HepG2 (cell line): ENCODE data around the gene RUNX2. TPM values are rescaled to one million over a fixed set of nuclear protein-coding genes. Genes with fewer than 3 reads are reported as not detected.

Source experiments
- ATAC-seq: fragments of 200-7000 bp; cut with Tn5 transposase; 3 replicates; pipeline ENCODE4 v1.9.1; 2020; ENCODE audit warnings: mild to moderate bottlenecking, moderate library complexity
- BruUV-seq: library from RNA; stranded (reverse); fragments of 400-500 nt; replicated peaks from 2 replicates; lab custom pipeline; 2021; lab: Mats Ljungman, UMichigan
- CTCF ChIA-PET: fragments of 300-600 bp; formaldehyde crosslinking; extraction: SDS; loops from one replicate; lab custom pipeline; 2021; ENCODE audit warnings: low total read pairs, inconsistent platforms, low intra/inter-chr PET ratio; lab: Yijun Ruan, JAX
- POLR2A ChIA-PET: fragments of 350-600 bp; sonication (Branson Sonifier 250); formaldehyde crosslinking; loops from one replicate; lab custom pipeline; 2020; ENCODE audit warnings: antibody characterized with exemption, inconsistent platforms; lab: Yijun Ruan, JAX
- DNase-seq: peaks from one replicate; pipeline ENCODE4 v3.0.0-alpha.2; 2015; ENCODE audit warnings: low spot score
- FAIRE-seq: peaks from 3 replicates; lab custom pipeline; 2011; peaks lifted over from hg19 to GRCh38; lab: Jason Lieb, UNC
- H2AFZ ChIP-seq: one replicate; pipeline ENCODE4 v1.6.1; 2011; ENCODE audit warnings: low read length, inconsistent platforms
- H3K27ac ChIP-seq: fragments of 300-600 bp; 3 replicates; pipeline ENCODE4 v1.8.0; 2011; ENCODE audit warnings: mixed run types, mild to moderate bottlenecking, mixed read lengths, low read length, inconsistent platforms; ENCODE audit not compliant: insufficient read depth; ENCODE audit errors: extremely low read length
- H3K27me3 ChIP-seq, 2 experiments: fragments of 200-600 bp in 1 of 2; 2 replicates in 1 of 2; 3 replicates in 1 of 2; pipeline versions ENCODE4 v1.6.0 to v1.8.0; 2011; ENCODE audit warnings: low read length in 2 of 2, mild to moderate bottlenecking in 2 of 2, moderate library complexity in 2 of 2, inconsistent platforms in 1 of 2; ENCODE audit not compliant: insufficient read depth in 2 of 2, control insufficient read depth in 1 of 2
- H3K36me3 ChIP-seq, 2 experiments: fragments of 200-600 bp in 1 of 2; replicated peaks in 1 of 2; 2 replicates in 1 of 2; 3 replicates in 1 of 2; pipeline versions ENCODE4 v1.5.1 to v1.8.0; 2011; ENCODE audit warnings: low read length in 2 of 2, inconsistent platforms in 1 of 2; ENCODE audit not compliant: insufficient read depth in 2 of 2, control insufficient read depth in 1 of 2
- H3K4me1 ChIP-seq: 2 replicates; pipeline ENCODE4 v1.5.1; 2012; ENCODE audit warnings: low read length, inconsistent platforms; ENCODE audit not compliant: insufficient read depth
- H3K4me2 ChIP-seq: 2 replicates; pipeline ENCODE4 v1.6.0; 2011; ENCODE audit warnings: low read depth, low read length, inconsistent platforms
- H3K4me3 ChIP-seq, 3 experiments: fragments of 200-600 bp in 1 of 3; sonication (generic), shearing (Covaris generic) in 1 of 3; replicated peaks in 1 of 3; 2 replicates each; pipeline ENCODE4 v1.5.1; 2011 to 2016; ENCODE audit warnings: low read length in 3 of 3, inconsistent platforms in 2 of 3, low read depth in 2 of 3, mild to moderate bottlenecking in 2 of 3, control low read depth in 1 of 3, mixed read lengths in 1 of 3; ENCODE audit not compliant: insufficient read depth in 1 of 3
- H3K79me2 ChIP-seq: one replicate; pipeline ENCODE4 v1.6.1; 2011; ENCODE audit warnings: low read length, inconsistent platforms; ENCODE audit not compliant: insufficient read depth
- H3K9ac ChIP-seq: 2 replicates; pipeline ENCODE4 v1.6.0; 2011; ENCODE audit warnings: mild to moderate bottlenecking, low read depth, low read length, inconsistent platforms; ENCODE audit not compliant: insufficient read depth
- H3K9me3 ChIP-seq: 2 replicates; pipeline ENCODE4 v1.5.1; 2012; ENCODE audit warnings: mild to moderate bottlenecking, low read length
- H4K20me1 ChIP-seq: 2 replicates; pipeline ENCODE4 v1.6.0; 2011; ENCODE audit warnings: inconsistent platforms, mild to moderate bottlenecking, low read length, moderate library complexity; ENCODE audit not compliant: insufficient read depth
- BCL6 ChIP-seq: IDR thresholded peaks from 2 replicates; pipeline ENCODE4 v1.6.1; 2016; ENCODE audit warnings: missing genetic modification reagents, missing compliant biosample characterization
- DMTF1 ChIP-seq: sonication (generic); formaldehyde crosslinking; IDR thresholded peaks from 2 replicates; pipeline ENCODE4 v1.4.0; 2020; ENCODE audit warnings: mild to moderate bottlenecking, missing genetic modification reagents
- KDM6A ChIP-seq: IDR thresholded peaks from 2 replicates; pipeline ENCODE4 v1.6.1; 2016; ENCODE audit warnings: low read depth
- MAF1 ChIP-seq: sonication (generic); formaldehyde crosslinking; IDR thresholded peaks from 2 replicates; pipeline ENCODE4 v1.5.0; 2020; ENCODE audit warnings: missing genetic modification reagents, borderline replicate concordance
- MTA1 ChIP-seq: sonication (generic); formaldehyde crosslinking; IDR thresholded peaks from 2 replicates; pipeline ENCODE4 v1.4.0; 2020; ENCODE audit warnings: missing genetic modification reagents, mild to moderate bottlenecking, borderline replicate concordance
- PHB2 ChIP-seq: fragments of 450-650 bp; IDR thresholded peaks from 2 replicates; pipeline ENCODE4 v1.6.1; 2018; ENCODE audit not compliant: partially characterized antibody
- SIX4 ChIP-seq: sonication (generic); formaldehyde crosslinking; IDR thresholded peaks from 2 replicates; pipeline ENCODE4 v1.4.0; 2020; ENCODE audit warnings: missing genetic modification reagents
- TGIF2 ChIP-seq: IDR thresholded peaks from 2 replicates; pipeline ENCODE4 v1.6.1; 2016; ENCODE audit warnings: control low read depth, missing compliant biosample characterization
- ZHX1 ChIP-seq: sonication (generic); formaldehyde crosslinking; IDR thresholded peaks from 2 replicates; pipeline ENCODE4 v1.8.1; 2022; ENCODE audit warnings: low read depth, mild to moderate bottlenecking, missing genetic modification reagents
- ZNF205 ChIP-seq: IDR thresholded peaks from 2 replicates; pipeline ENCODE4 v1.6.1; 2018; ENCODE audit warnings: missing biosample characterization, missing genetic modification reagents
- ZNF441 ChIP-seq: sonication (generic); formaldehyde crosslinking; IDR thresholded peaks from 2 replicates; pipeline ENCODE4 v1.7.0; 2021; ENCODE audit warnings: missing genetic modification reagents, borderline replicate concordance
- ZNF501 ChIP-seq: sonication (generic); formaldehyde crosslinking; IDR thresholded peaks from 2 replicates; pipeline ENCODE4 v1.5.1; 2020; ENCODE audit warnings: mild to moderate bottlenecking, moderate library complexity, missing genetic modification reagents
- ZNF563 ChIP-seq: sonication (generic); formaldehyde crosslinking; IDR thresholded peaks from 2 replicates; pipeline ENCODE4 v1.8.0; 2022; ENCODE audit warnings: mild to moderate bottlenecking, moderate library complexity, missing genetic modification reagents
- ZNF737 ChIP-seq: sonication (generic); formaldehyde crosslinking; IDR thresholded peaks from 2 replicates; pipeline ENCODE4 v1.5.0; 2020; ENCODE audit warnings: missing genetic modification reagents, mild to moderate bottlenecking, borderline replicate concordance
- ZNF772 ChIP-seq: sonication (generic); formaldehyde crosslinking; IDR thresholded peaks from 2 replicates; pipeline ENCODE4 v1.5.0; 2020; ENCODE audit warnings: mild to moderate bottlenecking, missing genetic modification reagents
- WGBS: methylation state at CpG from one replicate; pipeline ENCODE4 v1.1.6; 2017; ENCODE audit warnings: low lambda C conversion rate; 5-methylcytosine and 5-hydroxymethylcytosine counted together
- in situ Hi-C: cut with HindIII; loops from 2 replicates; pipeline ENCODE4 v1.10.0; 2017; ENCODE audit warnings: low pct_unique_long_range_greater_than_20kb; ENCODE audit not compliant: extremely low pct_ligation_motif_present
- intact Hi-C: fragments of 100-400 bp; cut with micrococcal nuclease; formaldehyde crosslinking; loops from one replicate; pipeline ENCODE4 v1.10.0; 2022; ENCODE audit not compliant: unreplicated experiment
- polyA plus RNA-seq, 8 experiments: library from polyadenylated mRNA; depleted of rRNA in 3 of 8; stranded (reverse) in 7 of 8; unstranded in 1 of 8; fragments of >200 nt; fragmentation: Illumina TruSeq in 4 of 8; extraction: Trizol in 4 of 8; gene quantifications; 2 replicates each; pipeline versions ENCODE4 v1.2.1 to v1.2.3, GENCODE V29; 2011 to 2016; ENCODE audit warnings: low read depth in 4 of 8, missing spikeins in 1 of 8, mixed read lengths in 1 of 8; ENCODE audit not compliant: insufficient read depth in 1 of 8
- total RNA-seq, 5 experiments: library from RNA; depleted of rRNA; stranded (reverse); fragments of >200 nt; fragmentation: Illumina TruSeq; extraction: Trizol; gene quantifications; 2 replicates each; pipeline ENCODE4 v1.2.3, GENCODE V29; 2016; ENCODE audit warnings: low read depth in 1 of 5
- TF ChIP-seq, protein P1 (sequence below): sonication (generic); formaldehyde crosslinking; IDR thresholded peaks from 2 replicates; pipeline ENCODE4 v1.5.1; 2020; ENCODE audit warnings: missing genetic modification reagents, mild to moderate bottlenecking, borderline replicate concordance

Gene RUNX2
- total and polyA plus RNA-seq, 2 of the 13 experiments (the other 11 are each of a cell fraction or from before 2014, with no cell fraction given) = not detected

DNA sequence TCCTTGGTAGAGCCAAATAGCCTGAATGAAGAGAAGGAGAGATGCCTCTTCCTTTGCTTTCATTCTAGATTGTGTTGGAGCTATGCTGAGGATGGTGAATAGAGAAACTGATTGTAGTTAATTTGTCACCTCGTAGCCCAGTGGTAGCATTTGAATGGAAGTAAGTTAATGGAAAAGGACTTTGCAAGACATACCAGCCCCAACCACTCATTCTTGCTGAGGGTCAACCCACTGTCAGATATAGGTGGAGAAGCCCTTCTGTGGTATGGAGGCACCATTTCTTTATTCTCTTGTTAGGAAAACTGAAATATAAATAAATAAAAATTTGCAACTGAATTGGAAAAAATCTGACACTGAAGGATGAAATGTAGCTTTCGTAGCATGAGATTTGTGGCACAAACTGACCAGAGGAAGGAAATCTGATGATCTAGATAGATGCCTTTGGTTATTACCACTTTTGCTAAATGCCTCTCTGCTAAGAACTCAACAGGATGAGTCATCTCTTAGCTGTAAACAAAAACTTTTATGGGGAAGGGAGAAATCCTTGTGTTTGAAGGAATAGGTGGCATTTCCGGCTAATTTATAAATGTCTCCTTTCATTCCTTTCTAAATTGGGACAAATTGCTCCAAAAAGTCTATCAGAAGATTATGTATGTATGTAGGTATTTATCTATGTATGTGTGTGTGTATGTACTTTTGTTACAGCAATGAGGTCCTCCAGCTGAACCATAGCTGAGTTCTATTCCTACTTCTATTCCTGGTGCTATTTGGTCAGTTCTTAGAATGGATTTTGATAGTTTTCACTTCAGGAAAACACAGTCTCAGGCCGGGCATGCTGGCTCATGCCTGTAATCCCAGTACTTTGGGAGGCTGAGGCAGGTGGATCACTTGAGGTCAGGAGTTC, 126.1 kb downstream of the RUNX2 start (continued):
- no peak for TF ChIP-seq MAF1 (CRISPR knock-in tag)

DNA sequence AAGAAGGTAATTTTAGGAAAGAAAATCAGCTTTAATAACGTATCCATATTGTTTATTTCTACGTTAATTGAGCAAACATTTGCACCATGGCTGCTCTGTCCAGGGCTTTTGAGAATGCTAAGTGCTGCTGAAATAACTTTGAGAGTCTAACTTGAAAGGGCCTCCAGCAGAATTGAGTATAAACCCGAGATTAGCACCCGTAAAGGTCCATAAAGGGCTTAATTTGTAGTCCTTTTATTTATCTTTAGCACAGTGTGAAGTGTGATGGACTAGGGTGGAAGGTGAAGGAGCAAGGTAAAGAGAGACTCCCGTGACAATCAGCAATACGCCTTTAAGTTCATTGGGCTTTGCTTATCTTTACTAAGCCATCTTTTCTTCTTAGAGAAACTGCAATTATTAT, 127.3 kb downstream of the RUNX2 start:
- no TSS peak for BruUV-seq
- intact Hi-C loops = no loop called here
- H3K9ac ChIP-seq = no peak overlapping the region
- no peak for ATAC-seq
- WGBS = 5% methylated on average over 6 of the region's 6 CpGs
- H3K27ac ChIP-seq = no peak overlapping the region
- H3K4me1 ChIP-seq = no peaks in the 10 kb centered on the region
- in situ Hi-C loops = no loop called here
- ChIA-PET POLR2A (no interaction called here), CTCF (no interaction called here)
- no peak overlapping the region for H3K4me2 ChIP-seq
- H3K4me3 ChIP-seq = no peak overlapping the region
- peaks cover 0 to 12% of the 10 kb centered on the region in 2 experiments; a peak in 1 of 5 replicates for H3K27me3 ChIP-seq
- no peak for DNase-seq
- H3K36me3 ChIP-seq = no peaks in the 10 kb centered on the region
- no peaks in the 10 kb centered on the region for H3K79me2 ChIP-seq
- FAIRE-seq = no peak
- no peaks in the 10 kb centered on the region for H4K20me1 ChIP-seq
- no peaks in the 10 kb centered on the region for H3K9me3 ChIP-seq
- no peak overlapping the region for H2AFZ ChIP-seq
- TF ChIP-seq ZNF501 (no peak), SIX4 (no peak), ZNF441 (CRISPR knock-in tag) (no peak), ZHX1 (no peak), TGIF2 (no peak), MTA1 (CRISPR knock-in tag) (no peak), ZNF737 (CRISPR knock-in tag) (no peak), PHB2 (no peak), ZNF205 (CRISPR knock-in tag) (no peak), BCL6 (CRISPR knock-in tag) (no peak), DMTF1 (CRISPR knock-in tag) (no peak), ZNF772 (CRISPR knock-in tag) (no peak), KDM6A (CRISPR knock-in tag) (no peak), ZNF563 (CRISPR knock-in tag) (no peak)
- TF ChIP-seq, protein P1, sequence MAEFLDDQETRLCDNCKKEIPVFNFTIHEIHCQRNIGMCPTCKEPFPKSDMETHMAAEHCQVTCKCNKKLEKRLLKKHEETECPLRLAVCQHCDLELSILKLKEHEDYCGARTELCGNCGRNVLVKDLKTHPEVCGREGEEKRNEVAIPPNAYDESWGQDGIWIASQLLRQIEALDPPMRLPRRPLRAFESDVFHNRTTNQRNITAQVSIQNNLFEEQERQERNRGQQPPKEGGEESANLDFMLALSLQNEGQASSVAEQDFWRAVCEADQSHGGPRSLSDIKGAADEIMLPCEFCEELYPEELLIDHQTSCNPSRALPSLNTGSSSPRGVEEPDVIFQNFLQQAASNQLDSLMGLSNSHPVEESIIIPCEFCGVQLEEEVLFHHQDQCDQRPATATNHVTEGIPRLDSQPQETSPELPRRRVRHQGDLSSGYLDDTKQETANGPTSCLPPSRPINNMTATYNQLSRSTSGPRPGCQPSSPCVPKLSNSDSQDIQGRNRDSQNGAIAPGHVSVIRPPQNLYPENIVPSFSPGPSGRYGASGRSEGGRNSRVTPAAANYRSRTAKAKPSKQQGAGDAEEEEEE (CRISPR knock-in tag) = no peak
